GM18499 (cell line): ENCODE measurements around the gene ENDOD1.
A peak's percentile ranks its signal among the peaks of the same experiment; 100 is the strongest.

Source experiments
- ATAC-seq: cut with Tn5 transposase; IDR thresholded peaks from one replicate; pipeline ENCODE4 v1.9.1; 2021; ENCODE audit warnings: moderate number of reproducible peaks; ENCODE audit not compliant: insufficient read depth, unreplicated experiment

Gene ENDOD1

GRCh38 chr11:95137299-95137698, 47.7 kb downstream of the ENDOD1 start:
- ATAC-seq, result no peak

DNA sequence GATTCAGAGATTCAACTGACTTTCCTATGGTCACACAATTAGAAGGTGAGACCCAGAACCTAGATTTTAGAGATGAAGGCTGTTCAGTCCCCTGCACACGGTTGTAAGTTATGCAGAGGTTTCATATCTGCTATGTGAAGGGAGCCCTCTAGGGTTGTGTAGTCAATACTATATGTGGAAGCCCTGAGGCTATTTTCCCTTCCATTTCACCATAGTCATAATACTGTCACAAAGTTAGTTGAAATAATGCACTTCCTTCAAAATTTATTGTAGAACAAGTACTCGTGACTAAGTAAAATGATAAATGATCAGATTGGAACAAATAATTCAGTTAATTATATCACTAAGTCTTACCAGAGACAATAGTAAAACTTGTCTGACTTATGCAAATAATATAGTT, 48.8 kb downstream of the ENDOD1 start:
- ATAC-seq, result peak; percentile 69

GRCh38 chr11:95140397-95141033, 50.9 kb downstream of the ENDOD1 start:
- no peak for ATAC-seq

DNA sequence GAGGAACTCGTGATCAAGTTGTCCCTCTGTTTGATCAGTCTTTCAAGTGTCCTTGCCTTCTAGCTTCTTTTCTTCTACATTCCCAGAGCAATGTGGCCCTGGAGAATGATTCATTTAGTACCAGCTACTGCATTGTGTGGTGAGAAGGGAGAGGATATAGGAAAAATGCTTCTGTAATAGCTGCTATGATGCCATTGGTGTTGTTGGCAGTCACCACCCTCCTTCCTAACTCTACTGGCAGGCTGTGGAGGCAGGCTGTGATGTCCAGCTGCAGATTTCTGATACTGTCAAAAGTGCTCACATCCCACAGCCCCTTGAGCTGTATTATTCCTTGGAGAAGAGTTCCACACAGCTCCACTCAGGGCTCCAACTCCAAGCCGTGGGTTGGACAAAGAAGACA, 52.8 kb downstream of the ENDOD1 start:
- no peak for ATAC-seq

- ATAC-seq, result no peak
These were observed 53.5 kb downstream of the ENDOD1 start for GRCh38 chr11:95143106-95143681.

- no peak for ATAC-seq
These were observed 54.9 kb downstream of the ENDOD1 start for GRCh38 chr11:95144313-95145235.

DNA sequence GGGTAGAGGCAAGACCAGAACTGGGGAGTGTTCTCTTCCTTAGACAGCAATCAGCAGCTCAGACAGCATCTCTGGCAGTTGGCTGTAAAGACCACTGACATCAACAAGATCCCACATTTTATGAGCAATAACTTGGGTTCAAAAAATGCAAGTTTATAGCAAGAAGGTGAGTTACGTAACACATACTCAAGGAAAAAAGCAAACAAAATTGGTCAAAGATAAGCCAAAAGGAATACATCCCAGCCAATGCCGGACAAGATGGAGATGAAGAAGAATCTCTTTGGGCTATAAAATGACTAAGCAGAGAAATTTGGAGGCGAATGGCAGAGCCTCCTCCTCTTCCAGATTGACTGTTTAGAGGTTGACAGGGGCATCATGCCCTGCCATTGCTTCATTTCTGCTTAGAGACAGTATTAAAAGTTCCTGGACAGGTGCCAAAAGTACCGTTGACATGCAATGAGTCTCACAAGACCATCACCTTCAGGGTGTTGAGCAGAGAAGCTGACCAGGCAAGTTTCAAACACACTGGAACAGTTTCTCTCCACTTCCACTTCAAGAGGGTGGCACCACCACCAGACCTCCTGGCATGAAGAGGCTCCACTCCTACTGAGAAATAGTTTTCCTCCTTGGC, 55.9 kb downstream of the ENDOD1 start:
- ATAC-seq, result no peak

DNA sequence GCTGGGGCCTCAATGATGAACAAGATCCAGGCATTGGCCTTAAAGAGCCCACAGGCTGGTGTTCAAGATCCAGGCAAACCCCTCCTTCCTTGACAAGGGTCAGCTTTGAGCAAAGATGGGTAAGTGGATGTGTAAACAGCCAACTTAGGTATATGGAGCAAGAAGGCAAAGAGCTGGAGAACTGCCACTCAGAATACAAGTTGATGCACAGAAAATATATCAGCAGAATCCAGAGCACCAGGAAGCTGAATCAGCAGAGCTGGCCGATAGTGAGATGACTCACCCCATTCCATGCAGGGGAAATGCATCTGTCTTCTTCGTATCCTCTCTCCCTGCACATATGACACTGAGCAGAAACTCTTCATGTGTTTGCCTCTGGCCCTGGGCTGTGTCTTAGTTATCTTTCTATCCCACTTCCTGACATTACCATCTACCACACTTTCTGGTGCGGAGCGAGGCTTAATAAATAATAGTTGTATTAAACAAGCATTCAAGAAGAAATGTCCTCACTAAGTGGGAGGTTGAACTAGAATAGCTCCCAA, 57.8 kb downstream of the ENDOD1 start:
- no peak for ATAC-seq

DNA sequence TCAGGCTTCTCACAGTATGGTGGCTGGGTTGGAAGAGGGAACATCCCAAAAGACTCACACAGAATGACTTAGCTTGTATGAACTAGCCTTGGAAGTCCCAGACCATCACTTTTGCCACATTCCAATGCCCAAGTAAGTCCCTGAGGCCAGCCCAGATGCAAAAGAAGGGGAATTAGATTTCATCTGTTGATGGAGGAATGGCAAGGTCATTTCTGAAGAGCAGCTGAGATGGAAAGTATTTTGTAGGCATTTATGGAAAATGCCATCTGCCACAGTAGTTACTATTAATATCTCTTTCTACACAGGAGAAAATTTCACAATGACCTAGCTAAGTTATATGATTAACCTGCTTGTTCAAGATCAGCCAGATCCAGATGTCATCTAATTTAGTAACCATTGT, 58.8 kb downstream of the ENDOD1 start:
- ATAC-seq, result no peak

GRCh38 chr11:95148938-95149337, 59.3 kb downstream of the ENDOD1 start:
- no peak for ATAC-seq

GRCh38 chr11:95149651-95150364, 60.2 kb downstream of the ENDOD1 start:
- ATAC-seq, result no peak

- peak; percentile 90 for ATAC-seq
These were observed 61.5 kb downstream of the ENDOD1 start for GRCh38 chr11:95150956-95151684.

DNA sequence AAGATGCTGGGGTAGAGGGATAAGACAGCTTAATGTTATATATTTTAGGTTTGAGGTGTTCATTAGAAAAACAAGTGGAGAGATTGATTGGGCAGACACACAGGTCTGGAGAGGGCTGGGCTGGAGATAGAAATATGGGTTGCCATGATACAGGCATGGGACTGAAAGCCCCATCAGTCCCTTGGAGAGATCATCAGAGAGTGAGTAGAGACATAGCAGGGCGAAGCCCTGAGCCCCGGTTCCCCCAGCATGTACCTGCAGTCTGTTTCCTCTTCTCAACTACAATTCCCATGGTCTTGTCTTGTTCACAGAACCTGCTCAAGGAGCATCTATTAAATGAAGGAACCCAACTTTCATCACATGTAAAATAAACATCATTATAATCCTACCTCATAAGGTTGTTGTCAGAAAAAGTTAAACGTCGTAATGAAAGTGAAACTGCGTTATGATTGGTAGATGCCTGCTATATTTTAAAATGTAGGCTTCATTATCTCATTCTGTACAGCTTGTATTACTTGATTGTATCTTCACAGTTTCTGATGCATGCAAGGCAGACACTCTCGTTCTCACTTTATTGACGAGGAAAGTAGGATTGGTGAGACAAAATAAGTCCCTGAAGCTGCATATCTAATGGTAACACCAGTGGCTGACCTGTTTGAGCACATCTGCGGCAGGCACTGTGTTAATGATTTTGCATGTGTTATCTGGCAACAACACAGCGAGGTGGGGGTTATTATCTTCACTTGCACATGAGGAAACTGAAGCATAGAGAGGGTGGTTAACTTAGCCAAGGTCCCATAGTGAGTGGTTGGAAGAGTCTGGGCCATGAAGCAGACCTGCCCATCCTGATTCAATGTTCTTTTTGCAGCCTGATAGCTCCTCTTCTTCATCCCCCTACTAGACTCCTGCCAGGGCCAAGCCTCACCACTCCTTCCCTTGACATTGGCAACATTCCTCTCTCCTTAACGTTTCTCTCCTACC, 63.5 kb downstream of the ENDOD1 start:
- ATAC-seq, result no peak

DNA sequence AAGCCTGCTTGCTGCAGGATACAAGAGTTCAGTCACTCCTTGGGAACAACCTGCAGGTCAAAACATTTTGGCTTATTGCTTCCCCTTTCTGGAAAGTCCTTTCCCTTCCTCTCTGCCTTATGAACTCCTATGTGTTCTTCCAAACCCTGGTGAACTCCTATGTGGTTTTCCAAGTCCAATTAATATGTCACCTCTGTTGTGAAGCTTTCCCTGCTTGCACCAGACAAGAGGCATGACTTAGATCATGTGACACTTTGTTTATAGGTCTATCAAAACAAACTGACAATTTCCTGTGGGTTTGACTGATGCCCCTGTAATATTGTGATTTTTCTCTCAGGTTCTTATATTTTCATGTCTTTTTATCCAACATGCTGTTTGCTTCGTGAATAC, 64.2 kb downstream of the ENDOD1 start:
- ATAC-seq, result no peak

DNA sequence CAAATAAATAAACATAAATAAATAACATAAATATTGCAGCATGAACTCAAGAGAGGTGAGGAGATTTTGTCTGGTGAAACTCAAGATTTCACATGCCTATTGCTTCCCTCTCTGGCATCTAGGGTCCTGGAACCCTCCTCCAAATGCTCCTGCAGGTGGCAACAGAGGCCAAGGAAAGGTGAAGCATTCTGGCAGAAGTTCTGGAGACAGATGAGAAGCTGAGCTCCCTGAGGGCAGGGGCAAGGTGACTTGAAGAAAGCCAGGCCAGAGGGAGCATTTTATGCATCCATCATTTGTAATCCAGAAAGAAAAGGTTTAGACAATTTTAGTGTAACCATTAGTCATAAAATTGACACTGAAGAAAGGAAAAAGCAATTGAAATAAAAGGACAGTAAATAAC, 64.9 kb downstream of the ENDOD1 start:
- no peak for ATAC-seq

GRCh38 chr11:95155385-95155784, 65.7 kb downstream of the ENDOD1 start:
- no peak for ATAC-seq

DNA sequence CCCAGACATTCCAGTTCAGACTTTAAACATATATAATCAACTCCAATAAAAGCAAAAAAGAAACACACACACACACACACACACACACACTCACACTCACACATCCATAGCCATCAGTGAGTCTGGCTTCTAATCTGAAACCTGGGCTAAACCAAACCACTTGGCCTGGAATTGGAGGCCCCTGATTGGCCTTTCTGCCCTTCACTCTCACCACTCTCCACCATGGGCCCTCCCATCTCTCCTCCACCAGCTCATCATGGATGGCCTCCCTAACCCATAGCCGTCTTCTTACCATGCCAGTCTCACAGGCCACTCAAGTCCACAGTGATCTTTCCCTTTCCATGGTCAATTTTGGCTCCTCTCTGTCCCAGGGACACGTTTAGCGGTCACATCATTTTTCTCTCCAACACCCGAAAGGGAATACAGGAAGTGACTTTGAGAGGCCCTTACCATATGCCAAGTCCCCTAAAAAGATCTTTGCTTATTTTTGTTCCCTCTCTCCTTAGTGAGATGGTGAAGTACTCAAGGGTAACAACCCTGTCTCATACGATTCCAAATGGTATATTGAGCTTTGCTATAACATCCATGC, 66.6 kb downstream of the ENDOD1 start:
- no peak for ATAC-seq
